HK-2 (cell line): ENCODE results near the gene CLTCL1.

Source experiments
- DNase-seq: peaks from one replicate; pipeline ENCODE4 v3.0.0-alpha.2; 2018; ENCODE audit not compliant: unreplicated experiment

CLTCL1 gene

DNA sequence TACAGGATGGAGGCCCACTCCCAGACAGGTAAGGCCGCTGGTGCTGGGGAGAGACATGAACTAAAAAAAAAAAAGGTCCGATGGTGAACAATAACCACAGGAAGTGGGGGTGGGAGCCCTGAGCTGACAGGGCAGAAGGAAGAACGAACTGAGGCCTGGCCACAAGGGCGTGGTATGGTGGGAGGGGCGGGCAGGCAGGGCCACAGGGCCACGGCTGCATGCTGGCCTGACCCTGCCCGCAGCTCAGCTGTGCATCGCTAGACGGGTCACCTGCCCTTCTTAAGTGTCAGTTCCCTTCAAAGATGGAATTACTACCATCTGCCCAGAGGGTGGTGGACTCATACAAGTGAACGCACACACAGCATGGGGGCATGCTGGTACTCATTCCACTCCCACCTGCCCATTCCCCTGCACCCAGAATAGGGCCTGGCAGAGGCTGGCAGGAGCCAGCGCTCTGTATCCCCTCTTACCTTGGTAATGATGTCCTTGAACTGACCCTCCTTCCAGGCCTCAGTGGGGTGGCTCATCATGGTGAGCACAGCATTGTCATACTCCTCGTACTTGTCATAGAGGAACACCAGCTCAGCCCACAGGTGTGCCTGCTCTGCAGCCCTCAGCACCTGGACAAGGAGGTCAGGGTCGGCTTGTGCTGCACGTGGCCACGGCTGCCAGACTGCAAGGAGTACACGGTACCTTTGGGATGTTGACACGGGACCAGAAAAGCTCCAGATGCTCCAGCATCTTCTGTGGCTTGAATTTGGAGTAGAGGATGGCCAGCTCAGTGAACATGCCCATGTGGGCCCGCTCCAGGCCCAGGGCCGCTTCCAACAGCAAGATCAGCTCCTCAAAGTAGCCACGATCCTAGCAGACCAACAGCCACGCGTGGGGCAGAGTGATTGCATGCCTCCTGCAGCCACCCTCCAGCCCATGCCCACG lies 95.5 kb downstream of the CLTCL1 start:
- DNase-seq: no peak

DNA sequence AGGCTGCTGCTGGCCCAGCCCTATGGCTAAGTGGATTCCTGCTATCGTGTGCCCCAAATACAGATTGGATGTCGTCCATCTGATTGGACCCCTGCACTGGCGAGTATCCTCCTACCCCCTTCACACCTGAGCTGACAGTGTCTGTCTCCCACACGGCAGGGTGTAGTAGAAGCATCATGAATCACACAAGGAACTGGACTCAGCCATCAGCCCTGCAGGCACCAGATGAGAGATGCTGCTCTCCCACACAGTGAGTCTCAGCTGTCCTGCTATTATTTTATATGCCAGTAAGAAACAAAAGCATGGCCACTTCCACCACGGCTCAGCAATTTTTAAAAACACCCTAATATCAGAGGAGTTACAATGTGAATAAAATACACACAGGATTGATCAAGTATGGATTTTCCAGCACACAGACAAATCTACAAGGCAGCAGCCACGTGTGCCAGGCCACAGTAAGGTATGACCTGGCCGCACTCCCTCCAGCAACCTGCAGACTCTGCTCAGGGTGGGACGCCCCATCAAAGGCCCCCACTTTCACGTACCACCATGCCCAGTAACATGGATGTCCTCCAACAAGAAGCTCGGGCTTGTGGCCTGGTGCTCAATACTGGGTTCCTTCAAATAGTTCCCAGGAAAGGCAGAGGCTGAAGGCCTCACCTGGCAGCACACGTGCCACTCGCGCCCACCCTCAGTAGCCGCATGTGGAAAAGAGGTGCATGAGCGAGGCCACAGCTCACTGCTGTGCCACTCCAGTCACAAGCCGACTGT lies 96.6 kb downstream of the CLTCL1 start:
- DNase-seq: no peak

DNA sequence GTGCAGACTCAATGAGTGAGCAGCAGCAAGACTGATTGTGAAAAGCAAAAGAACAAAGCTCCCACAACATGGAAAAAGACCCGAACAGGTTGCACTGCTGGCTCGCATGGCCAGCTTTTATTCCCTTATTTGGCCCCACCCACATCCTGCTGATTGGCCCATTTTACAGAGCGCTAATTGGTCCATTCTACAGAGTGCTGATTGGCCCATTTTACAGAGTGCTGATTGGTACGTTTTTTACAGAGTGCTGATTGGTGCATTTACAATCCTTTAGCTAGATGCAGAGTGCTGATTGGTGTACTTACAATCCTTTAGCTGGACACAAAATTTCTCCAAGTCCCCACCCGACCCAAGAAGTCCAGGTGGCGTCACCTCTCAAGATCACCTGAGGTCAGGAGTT lies 97.6 kb downstream of the CLTCL1 start:
- no peak for DNase-seq

DNA sequence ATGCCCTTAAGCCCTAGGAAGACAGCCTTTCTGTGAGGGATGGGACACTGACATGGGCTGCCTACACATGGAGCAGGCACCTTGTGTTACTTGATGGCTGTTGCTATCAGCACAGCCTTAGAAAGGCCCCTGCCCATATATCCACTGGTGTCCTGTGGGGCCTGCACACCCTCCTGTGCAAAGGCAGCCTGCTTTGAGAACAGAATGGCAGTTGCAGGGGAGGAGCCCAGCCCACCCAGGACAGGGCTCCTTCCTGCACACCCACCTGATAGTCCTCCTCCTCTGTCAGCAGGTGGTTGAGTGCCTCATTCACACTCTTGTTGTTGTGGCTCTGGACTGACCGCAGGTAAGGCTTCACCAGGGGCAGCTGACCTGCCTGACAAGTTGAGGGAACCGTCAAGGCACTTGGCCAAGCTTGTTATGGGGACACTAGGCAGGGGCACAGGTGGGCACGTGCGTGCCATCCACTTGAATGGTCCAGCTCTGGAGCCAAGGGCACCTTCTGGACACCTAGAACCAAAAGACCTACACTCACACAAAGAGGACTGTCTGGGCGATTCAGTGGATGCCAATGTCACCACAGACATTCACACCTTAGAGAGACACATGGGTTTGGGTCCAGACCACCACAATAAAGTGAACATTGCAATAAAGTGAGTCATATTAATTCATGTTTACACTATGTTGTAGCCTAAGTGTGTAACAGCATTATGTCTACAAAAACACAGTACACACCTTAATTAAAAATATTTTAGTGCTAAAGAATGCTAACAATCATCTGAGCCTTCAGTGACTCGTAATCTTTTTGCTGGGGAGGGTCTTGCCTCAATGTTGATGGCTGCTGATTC lies 103.6 kb downstream of the CLTCL1 start:
- DNase-seq: no peak

DNA sequence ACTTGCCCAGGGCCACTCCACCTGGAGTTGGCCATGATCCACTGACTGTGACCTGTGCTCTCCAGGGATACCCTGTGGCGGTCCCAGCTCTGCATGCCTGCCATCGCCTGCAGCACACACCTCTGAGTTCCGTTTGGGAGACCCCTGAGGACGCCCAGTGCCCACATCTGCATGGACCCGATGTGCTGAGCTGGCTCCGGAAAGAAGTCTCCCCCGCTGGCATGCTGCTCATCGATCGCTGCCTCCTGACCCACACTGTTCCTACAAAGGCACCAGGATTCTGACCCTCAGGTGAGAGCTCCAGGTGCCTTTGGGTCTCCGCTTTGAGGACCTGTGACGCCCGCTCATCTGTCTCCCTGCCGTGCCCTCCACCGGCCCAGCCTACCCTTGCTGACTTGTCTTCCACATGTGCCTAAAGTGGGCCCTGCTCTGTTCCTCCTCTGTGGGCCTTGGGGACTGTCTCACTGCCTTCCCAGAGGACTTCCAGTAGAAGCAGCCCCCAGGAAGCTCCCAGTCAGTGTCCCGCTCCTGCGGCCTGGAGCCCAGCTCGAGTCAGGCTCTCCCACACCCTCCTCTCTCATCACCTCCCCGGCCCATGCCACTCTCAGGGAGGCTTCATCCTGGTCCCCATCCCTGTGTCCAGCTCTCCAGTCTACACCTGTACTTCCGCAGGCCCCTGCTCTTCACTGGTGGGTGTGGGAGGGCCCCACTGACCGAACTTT lies 107.1 kb downstream of the CLTCL1 start:
- no peak for DNase-seq

DNA sequence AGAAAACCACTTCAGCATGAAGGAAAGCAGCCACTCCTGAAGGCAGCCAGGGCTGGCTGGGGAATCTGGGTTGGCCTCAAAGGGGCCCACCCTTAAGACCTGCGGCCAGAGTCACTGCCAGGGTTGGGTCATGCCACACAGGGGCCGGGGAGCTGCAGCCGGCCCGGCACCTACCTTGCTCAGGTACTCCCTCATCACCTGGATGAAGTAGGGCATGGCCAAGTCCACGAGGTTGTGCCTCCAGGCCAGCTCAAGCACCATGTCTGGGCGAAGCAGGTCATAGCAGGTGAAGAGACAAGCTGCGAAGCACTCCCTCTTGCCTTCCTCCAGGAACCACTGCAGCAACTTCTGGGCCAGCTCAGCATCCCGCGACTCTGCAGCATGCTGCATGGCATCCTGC lies 108.3 kb downstream of the CLTCL1 start:
- no peak for DNase-seq

DNA sequence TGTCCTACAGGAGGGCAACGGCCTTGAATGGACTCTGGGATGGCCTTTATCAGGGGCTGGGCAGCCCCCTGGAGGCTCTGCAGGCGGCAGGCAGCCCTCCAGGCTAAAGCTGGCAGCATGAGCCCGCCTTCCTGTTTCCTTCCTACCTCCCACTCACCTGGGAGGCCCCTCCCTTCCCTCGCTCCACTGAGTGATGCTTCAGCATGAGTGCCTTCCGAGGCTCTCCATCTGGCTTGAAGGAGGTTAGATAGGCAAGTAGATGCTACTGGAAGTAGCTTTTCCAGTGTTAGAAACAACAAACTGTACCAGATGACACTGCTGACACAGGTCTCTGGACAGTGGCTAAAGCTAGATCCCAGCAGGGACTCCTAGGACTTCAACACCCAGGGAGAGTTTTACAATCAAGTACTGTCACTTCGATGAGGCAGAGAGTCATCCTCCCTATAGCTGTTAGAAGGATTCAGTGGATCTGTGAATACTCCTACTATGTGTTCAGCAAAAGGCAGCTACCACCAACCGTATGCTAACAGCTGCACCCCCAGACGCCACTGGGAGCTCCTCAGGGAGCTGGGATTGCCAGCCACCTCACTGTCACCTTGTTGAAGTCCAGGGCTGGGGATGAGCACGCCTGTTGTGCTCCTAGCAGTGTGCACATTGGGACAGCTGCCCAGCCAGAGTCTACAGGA lies 108.9 kb downstream of the CLTCL1 start:
- DNase-seq: no peak

DNA sequence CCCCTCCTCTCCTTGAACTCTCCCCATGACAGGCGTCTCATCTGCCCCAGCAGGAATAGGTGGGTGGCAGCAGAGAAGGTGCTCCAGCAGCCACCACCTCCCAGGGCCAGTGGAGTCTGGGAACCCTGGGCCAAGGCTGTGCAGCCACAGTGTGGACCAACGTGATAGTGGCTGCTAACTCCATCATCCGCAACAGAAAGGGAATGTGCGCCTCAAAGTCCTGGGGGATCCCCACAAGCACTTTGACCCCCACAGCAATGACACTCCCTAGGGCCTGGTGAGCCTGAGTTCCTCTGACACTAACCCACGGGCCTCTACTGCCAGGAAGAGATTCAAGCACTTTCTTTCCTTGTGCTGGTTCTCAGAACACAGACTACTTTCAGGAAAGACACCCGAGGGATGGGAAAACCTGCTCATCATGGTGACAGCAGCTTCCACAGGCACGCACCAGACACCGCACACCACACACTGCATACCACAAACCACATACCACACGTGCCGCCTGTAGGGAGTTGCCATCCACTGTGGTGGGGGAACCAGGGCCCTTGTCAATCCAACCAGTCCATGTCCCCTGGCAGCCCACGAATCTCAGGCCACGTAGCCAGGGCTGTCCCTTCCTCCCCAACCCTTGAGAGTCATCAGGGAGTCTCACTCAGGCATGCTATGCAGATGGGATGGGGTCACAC lies 109.6 kb downstream of the CLTCL1 start:
- DNase-seq: no peak

DNA sequence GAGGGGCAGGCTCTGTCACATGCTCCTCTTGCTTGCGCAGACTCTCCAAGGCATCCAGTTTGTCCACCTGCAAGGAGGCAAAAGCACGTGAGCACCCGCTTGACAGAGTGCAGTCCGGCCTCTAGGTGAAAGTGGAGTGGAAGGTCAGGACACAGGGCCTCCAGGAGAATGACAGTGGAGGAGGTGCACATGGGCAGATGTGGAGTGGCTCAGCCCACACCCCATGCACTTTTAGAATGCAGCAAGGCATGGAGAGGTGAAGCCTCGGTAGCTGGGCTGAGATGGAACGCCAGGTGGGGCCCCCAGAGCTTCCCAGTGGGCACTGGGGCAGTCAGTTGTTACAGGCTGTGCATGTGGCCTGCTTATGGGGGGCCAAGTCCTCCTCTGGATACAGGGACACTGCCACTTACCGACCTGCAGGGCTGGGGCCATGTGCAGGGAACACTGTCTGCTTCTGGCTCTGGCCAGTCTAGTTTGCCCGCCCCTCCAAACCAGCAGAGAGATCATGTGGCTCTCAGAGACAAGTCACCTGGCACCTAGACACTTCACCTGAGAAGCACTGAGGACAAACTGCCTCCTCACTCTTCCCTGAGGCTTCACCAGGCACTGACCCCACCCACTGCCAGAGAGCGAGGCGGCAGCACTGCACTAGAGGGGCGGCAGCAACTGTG lies 110.6 kb downstream of the CLTCL1 start:
- no peak for DNase-seq

DNA sequence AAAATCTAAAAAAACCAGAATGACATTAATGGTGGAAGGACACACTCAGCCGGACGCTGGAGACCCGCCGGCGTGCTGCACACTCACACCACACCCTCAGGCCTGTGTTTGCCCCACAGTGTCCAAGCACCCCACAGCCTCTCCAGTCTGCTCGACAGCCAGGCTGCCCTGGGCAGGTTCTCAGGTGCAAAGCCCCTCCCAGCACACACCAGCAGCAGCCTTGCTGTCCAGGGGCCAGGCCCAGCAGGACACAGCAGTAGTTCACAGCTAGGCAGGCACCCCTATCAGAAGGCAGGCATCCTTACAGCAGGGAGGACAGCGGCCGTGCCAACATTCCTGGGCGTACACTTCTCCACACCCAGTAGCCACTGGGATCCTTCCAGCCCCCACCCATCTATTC lies 111.3 kb downstream of the CLTCL1 start:
- no peak for DNase-seq

DNA sequence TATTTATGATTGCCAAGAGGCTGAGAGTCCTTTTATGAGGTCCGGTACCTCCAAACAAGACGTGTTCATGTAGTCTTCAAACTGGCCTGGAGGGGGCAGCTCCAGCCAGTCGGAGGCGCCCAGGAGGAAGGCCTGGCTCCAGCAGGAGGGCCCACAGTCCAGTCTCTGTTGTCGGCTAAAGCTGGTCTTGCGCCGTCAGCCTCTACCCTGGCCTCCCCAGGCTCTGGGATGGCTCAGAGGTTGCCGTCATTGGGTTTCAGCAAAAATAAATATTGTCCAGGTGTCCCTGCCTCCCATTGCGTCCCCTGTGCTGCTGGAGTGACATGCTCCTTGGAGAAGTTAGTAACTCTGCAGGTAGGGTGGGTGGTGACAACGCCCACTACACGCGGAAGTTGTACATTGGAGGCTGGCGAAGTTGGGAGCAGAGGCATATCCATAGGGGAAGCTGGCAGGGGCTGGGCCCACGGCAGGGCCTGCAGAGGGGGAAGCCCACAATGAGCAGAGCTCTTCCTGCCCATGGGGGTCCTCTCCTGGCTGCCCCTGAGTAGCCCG lies 111.9 kb downstream of the CLTCL1 start:
- peak; percentile 69 for DNase-seq

DNA sequence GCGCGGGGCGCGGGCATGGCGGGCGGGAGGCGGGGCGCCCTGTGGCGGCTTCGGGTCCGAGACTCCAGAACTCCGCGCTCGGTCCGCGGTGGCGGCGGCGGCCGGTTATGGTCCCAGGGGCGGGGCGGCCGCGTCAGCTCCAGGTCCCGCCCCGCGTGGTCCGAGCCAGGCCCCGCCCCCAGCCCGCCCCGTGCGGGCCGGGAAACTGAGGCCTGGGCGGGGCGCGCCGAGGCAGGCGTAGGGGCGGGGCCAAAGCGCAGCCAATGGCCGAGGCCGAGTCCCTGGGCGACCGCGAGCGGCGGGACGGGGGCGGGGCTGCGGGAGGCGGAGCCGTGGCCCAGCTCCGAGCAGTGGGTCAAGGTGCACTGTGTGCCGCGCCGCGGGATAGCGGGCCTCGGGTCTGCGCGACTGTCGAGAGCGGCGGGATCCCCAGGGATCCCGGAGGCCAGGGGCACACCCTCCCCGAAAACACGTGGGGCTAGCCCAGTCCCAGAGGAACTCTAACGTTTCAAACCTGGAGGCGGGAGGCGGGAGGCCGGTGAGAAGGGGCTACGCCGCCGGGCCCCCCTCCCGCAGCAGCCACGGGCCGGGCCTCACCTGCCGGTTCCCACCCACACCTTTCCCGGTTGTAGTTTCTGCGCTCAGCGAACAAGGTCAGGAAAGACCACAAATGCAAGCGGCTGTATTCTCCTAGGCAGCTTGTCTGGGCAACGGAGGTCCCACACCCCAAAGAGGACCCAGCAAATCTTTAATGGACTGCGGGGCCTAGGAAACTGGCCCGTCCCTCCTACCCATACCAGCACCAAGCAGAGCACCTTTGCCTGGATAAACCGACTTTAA lies 112.6 kb downstream of the CLTCL1 start, which contains the start of gene SLC25A1:
Gene SLC25A1, minus strand, starts transcription at position 80 of the 840 bp plus-strand sequence. Its CDS starts 63 bp downstream, at position 17.
- peak; percentile 83 for DNase-seq

DNA sequence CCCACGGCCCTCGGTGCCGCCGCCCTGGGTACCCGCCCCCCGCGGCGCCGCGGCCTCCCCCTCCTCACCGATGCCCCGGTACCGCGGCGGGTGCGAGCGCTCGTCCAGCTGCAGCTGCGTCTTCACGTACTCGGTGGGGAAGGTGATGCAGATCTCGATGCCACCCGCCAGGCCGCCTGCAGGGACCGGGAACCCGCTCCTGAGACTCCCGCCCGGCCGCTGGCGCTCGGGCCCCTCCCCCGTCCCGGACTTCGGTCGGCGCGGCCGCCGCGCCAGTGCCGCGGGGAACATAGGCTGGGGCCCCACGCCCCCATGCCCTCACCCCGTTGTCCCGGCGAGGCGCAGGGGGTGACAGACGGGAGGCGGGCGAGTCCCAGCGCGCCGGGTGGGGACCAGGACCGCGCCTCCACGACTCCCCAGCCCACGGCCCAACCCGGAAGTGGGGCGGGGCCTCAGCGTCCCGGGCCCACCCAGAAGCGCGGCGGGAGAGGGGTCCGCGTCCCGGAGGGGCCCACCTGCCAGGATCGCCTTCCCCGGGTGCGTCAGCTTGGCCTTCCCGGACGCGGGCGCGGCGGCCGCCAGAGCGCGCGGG lies 113.4 kb downstream of the CLTCL1 start:
- no peak for DNase-seq

DNA sequence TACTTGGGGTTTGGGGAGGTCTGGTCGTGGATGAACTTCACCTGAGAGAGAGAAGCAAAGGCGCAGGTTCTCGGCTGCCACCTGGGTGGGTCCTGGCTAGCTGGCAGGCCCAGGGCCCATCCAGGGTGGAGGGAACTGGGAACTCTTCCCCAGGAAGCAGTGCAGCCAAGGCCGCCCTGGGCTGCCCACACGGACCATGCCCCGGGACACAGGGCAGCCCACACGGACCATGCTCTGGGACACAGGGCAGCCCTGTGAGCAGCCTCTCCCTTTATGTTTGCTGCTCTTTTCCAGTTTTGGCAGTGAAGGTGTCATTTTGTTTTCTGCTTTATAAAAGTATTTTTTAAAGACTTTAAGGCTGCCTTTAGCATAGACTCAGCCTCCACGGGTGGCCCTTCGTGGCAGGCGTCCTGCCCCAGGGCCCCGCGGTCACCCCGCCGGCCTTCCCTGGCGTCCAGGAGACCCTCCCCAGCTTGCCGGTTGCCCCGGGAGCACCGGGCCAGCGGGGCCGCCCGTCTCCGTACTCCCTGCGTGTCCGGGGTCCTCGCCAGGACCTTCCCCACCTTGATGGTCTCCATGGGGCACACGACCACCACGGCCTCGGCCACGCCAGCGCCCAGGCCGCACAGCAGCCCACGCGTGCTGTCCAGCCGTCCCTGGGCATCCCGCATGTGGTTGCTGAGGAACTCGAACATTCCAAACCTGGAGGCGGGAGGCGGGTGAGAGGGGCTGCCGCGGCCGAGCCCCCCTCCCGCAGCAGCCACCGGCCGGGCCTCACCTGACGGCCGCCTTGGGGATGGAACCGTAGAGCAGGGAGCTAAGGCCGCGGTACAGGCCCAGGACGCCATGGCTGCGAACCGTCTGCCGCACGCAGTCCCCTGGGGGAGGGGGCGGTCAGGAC lies 114.1 kb downstream of the CLTCL1 start:
- DNase-seq: no peak

DNA sequence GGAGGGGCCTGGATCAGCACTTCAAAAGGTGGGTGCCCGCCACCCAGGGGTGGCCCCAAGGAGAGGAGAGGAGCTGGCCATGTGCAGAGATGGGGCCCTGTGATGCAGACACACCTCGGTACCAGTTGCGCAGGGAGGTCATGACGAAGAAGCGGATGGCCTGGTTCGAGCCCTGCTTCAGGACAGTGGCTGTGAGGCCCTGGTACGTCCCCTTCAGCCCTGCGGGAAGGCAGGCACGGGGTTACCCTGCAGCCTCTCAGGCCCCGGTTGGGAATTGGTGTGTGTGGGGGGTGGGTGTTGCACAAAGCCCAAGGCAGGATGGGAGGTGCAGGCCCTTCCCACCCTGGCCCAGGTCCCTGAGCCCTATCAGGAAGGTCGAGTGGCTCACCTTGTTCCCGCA lies 114.8 kb downstream of the CLTCL1 start:
- no peak for DNase-seq

DNA sequence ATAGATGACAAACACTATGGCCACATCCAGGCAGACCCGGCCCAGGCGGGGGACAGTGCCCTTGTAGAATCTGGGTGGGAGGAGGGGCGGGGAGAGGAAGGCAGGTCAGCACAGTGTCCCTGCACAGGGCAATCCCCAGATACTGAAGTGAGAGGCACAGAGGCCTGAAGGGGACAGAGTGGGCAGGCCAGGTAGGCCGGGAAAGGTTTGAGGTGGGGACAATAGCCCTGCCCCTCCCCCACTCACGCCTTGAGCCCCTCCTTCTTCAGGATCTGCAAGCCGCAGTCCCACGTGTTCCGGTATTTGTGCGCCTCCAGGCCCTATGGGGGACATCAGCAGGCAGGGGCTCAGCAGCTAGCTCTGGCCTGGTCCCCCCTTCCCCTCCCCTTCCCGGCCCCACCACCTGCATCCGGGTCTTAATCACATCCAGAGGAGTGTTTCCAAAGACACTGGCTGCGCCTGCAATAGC lies 115.3 kb downstream of the CLTCL1 start:
- DNase-seq: no peak
